GM23338 (cell line): ENCODE measurements around the gene GNAI3. TPM values are rescaled to one million over a fixed set of nuclear protein-coding genes. Genes with fewer than 3 reads are reported as not detected.

Source experiments
- ATAC-seq: fragments of 200-7000 bp; cut with Tn5 transposase; 3 replicates; pipeline ENCODE4 v1.9.1; 2020
- DNase-seq: peaks from one replicate; pipeline ENCODE4 v3.0.0-alpha.2; 2015; ENCODE audit warnings: low spot score
- H2AFZ ChIP-seq: fragments of 200-600 bp; sonication (generic); 2 replicates; pipeline ENCODE4 v1.8.0; 2016; ENCODE audit warnings: antibody characterized with exemption, mild to moderate bottlenecking, moderate library complexity
- H3F3A ChIP-seq: fragments of 200-600 bp; sonication (generic); replicated peaks from 2 replicates; pipeline ENCODE4 v1.8.0; 2017; ENCODE audit warnings: antibody characterized with exemption, mixed run types, low read depth
- H3K27ac ChIP-seq: fragments of 200-600 bp; sonication (generic); 2 replicates; pipeline ENCODE4 v1.6.1; 2016; ENCODE audit warnings: low read depth
- H3K27me3 ChIP-seq: fragments of 200-600 bp; sonication (generic); 2 replicates; pipeline ENCODE4 v1.8.0; 2016; ENCODE audit warnings: mild to moderate bottlenecking, mixed run types, moderate library complexity; ENCODE audit not compliant: insufficient read depth
- H3K36me3 ChIP-seq: fragments of 200-600 bp; sonication (generic); 2 replicates; pipeline ENCODE4 v1.8.0; 2016; ENCODE audit warnings: mild to moderate bottlenecking; ENCODE audit not compliant: insufficient read depth
- H3K4me1 ChIP-seq: fragments of 200-600 bp; sonication (generic); 2 replicates; pipeline ENCODE4 v1.8.0; 2016; ENCODE audit warnings: mild to moderate bottlenecking, moderate library complexity; ENCODE audit not compliant: insufficient read depth
- H3K4me2 ChIP-seq: fragments of 200-600 bp; sonication (generic); 2 replicates; pipeline ENCODE4 v1.7.1; 2017; ENCODE audit warnings: mixed run types
- H3K4me3 ChIP-seq: fragments of 200-600 bp; sonication (generic); 2 replicates; pipeline ENCODE4 v1.6.1; 2016; ENCODE audit warnings: mixed run types
- H3K79me2 ChIP-seq: fragments of 200-600 bp; sonication (generic); replicated peaks from 2 replicates; pipeline ENCODE4 v1.8.0; 2017; ENCODE audit warnings: mild to moderate bottlenecking; ENCODE audit not compliant: insufficient read depth
- H3K9me2 ChIP-seq: fragments of 200-600 bp; sonication (generic); 2 replicates; pipeline ENCODE4 v1.8.0; 2017; ENCODE audit not compliant: insufficient read depth
- H4K20me1 ChIP-seq: fragments of 200-600 bp; sonication (generic); replicated peaks from 2 replicates; pipeline ENCODE4 v1.8.0; 2017; ENCODE audit warnings: mild to moderate bottlenecking; ENCODE audit not compliant: insufficient read depth
- H3K27ac Mint-ChIP-seq: 2 replicates; pipeline ENCODE4 v1.8.0; 2020; ENCODE audit warnings: inconsistent platforms, mild to moderate bottlenecking, moderate library complexity, mixed read lengths
- H3K27me3 Mint-ChIP-seq: 3 replicates; pipeline ENCODE4 v1.8.0; 2022; ENCODE audit warnings: low read depth, mild to moderate bottlenecking, moderate library complexity, mixed read lengths, inconsistent platforms; ENCODE audit not compliant: insufficient read depth, poor library complexity
- H3K36me3 Mint-ChIP-seq: 3 replicates; pipeline ENCODE4 v1.8.0; 2021; ENCODE audit warnings: low read depth, mild to moderate bottlenecking, inconsistent platforms, moderate library complexity, mixed read lengths
- H3K4me1 Mint-ChIP-seq: 3 replicates; pipeline ENCODE4 v1.8.0; 2020; ENCODE audit warnings: mild to moderate bottlenecking, inconsistent platforms, mixed read lengths
- H3K4me3 Mint-ChIP-seq: 3 replicates; pipeline ENCODE4 v1.8.0; 2021; ENCODE audit warnings: moderate library complexity, mild to moderate bottlenecking, inconsistent platforms, mixed read lengths
- H3K9me3 Mint-ChIP-seq: 3 replicates; pipeline ENCODE4 v1.8.0; 2020; ENCODE audit warnings: moderate library complexity, mild to moderate bottlenecking, inconsistent platforms, mixed read lengths
- CREB1 ChIP-seq: fragments of 250-450 bp; sonication (Bioruptor Pico); IDR thresholded peaks from 2 replicates; pipeline ENCODE4 v1.5.0; 2020; ENCODE audit warnings: low read depth, mild to moderate bottlenecking, moderate library complexity
- CTCF ChIP-seq, 2 experiments: fragments of 200-600 bp in 1 of 2; sonication (generic) in 1 of 2; conservative IDR thresholded peaks; 2 replicates each; pipeline versions ENCODE4 v1.5.1 to v1.6.1; 2016 to 2017; ENCODE audit warnings: antibody characterized with exemption in 2 of 2, low read depth in 2 of 2, mild to moderate bottlenecking in 2 of 2, moderate library complexity in 1 of 2
- ETS1 ChIP-seq: IDR thresholded peaks from 2 replicates; pipeline ENCODE4 v1.6.1; 2016; ENCODE audit warnings: antibody characterized with exemption
- EZH2 ChIP-seq: fragments of 200-600 bp; sonication (generic); IDR thresholded peaks from one replicate; pipeline ENCODE4 v1.8.0; 2017; ENCODE audit warnings: antibody characterized with exemption, mild to moderate bottlenecking, low read depth; ENCODE audit not compliant: unreplicated experiment
- EZH2phosphoT487 ChIP-seq: fragments of 200-600 bp; sonication (generic); IDR thresholded peaks from one replicate; pipeline ENCODE4 v1.8.1; 2018; ENCODE audit warnings: antibody characterized with exemption; ENCODE audit not compliant: unreplicated experiment
- JUNB ChIP-seq: IDR thresholded peaks from one replicate; pipeline ENCODE4 v1.6.1; 2016; ENCODE audit warnings: antibody characterized with exemption; ENCODE audit not compliant: unreplicated experiment
- NANOG ChIP-seq: IDR thresholded peaks from 2 replicates; pipeline ENCODE4 v1.6.1; 2016; ENCODE audit warnings: antibody characterized with exemption, borderline replicate concordance
- POLR2AphosphoS5 ChIP-seq: IDR thresholded peaks from 2 replicates; pipeline ENCODE4 v1.6.1; 2016; ENCODE audit warnings: antibody characterized with exemption, low read depth
- REST ChIP-seq: IDR thresholded peaks from one replicate; pipeline ENCODE4 v1.6.1; 2018; ENCODE audit warnings: antibody characterized with exemption; ENCODE audit not compliant: unreplicated experiment
- STAT1 ChIP-seq: IDR thresholded peaks from one replicate; pipeline ENCODE4 v1.6.1; 2016; ENCODE audit warnings: antibody characterized with exemption; ENCODE audit not compliant: unreplicated experiment
- ZNF114 ChIP-seq: fragments of 250-450 bp; sonication (Bioruptor Pico); IDR thresholded peaks from 2 replicates; pipeline ENCODE4 v1.5.0; 2020; ENCODE audit warnings: mild to moderate bottlenecking, moderate library complexity
- ZNF331 ChIP-seq: fragments of 250-450 bp; sonication (Bioruptor Pico); IDR thresholded peaks from 2 replicates; pipeline ENCODE4 v1.5.0; 2020; ENCODE audit warnings: low read depth, mild to moderate bottlenecking, moderate library complexity
- ZNF462 ChIP-seq: fragments of 250-450 bp; sonication (Bioruptor Pico); IDR thresholded peaks from 2 replicates; pipeline ENCODE4 v1.5.0; 2020; ENCODE audit warnings: mild to moderate bottlenecking, moderate library complexity
- polyA plus RNA-seq: library from polyadenylated mRNA; unstranded; fragments of >200 nt; fragmentation: Nextera tagmentation; extraction: Ambion mirVana; gene quantifications from 2 replicates; pipeline ENCODE4 v1.2.1, GENCODE V29; 2016
- total RNA-seq: library from RNA; depleted of rRNA; stranded (reverse); fragments of >200 nt; shearing (Covaris generic); gene quantifications from 2 replicates; pipeline ENCODE4 v1.2.3, GENCODE V29; 2014

The GNAI3 gene
- total and polyA plus RNA-seq, 2 experiments from 2014 or later = 4.5 to 10.2 TPM

GRCh38 chr1:109592916-109593315, 44.5 kb downstream of the GNAI3 start:
- Histone ChIP-seq H4K20me1 (no peaks in the 10 kb centered on the region), H3K27me3 (no peaks in the 10 kb centered on the region), H3K4me2 (no peak overlapping the region), H3K79me2 (no peaks in the 10 kb centered on the region), H3F3A (no peaks in the 10 kb centered on the region), H3K4me1 (no peaks in the 10 kb centered on the region), H3K4me3 (no peak overlapping the region), H2AFZ (no peak overlapping the region), H3K27ac (no peak overlapping the region), H3K9me2 (no peaks in the 10 kb centered on the region), H3K36me3 (peaks cover 16% of the 10 kb centered on the region)
- TF ChIP-seq CREB1 (CRISPR knock-in tag) (no peak), EZH2 (no peak), STAT1 (no peak), ETS1 (no peak), JUNB (no peak), NANOG (no peak), POLR2AphosphoS5 (no peak), CTCF (conservative IDR thresholded peaks at IDR 0.05; ENCODE audit: low read depth in 2 of 2) (no peak), ZNF114 (no peak), EZH2phosphoT487 (no peak), ZNF331 (CRISPR knock-in tag) (no peak), ZNF462 (CRISPR knock-in tag) (no peak), REST (no peak)
- peaks cover 22% of the 10 kb centered on the region; the same call in 1 of the 3 replicates for H3K36me3 Mint-ChIP-seq
- no peaks in the 10 kb centered on the region for H3K27me3 Mint-ChIP-seq
- no peak overlapping the region for H3K4me3 Mint-ChIP-seq
- no peaks in the 10 kb centered on the region for H3K9me3 Mint-ChIP-seq
- H3K27ac Mint-ChIP-seq = no peak overlapping the region
- H3K4me1 Mint-ChIP-seq = no peaks in the 10 kb centered on the region
- ATAC-seq (no peak), DNase-seq (no peak)
